Activated CD8-positive, alpha-beta T cell treated with anti-CD3 and anti-CD28 coated beads for 36 hours (primary cell): ENCODE results near the gene CCDC159. TPM values are rescaled to one million over a fixed set of nuclear protein-coding genes. Genes with fewer than 3 reads are reported as not detected.

Experiments
- ATAC-seq: fragments of 200-7000 bp; cut with Tn5 transposase; one replicate; pipeline ENCODE4 v1.10.0; 2021; ENCODE audit warnings: mild to moderate bottlenecking, moderate library complexity
- CTCF ChIA-PET: fragments of 350-600 bp; sonication (Branson Sonifier 250); formaldehyde crosslinking; loops from one replicate; lab custom pipeline; 2021; ENCODE audit warnings: antibody characterized with exemption; lab: Charles Lee
- POLR2A ChIA-PET: fragments of 350-600 bp; sonication (Branson Sonifier 250); formaldehyde crosslinking; loops from one replicate; lab custom pipeline; 2021; ENCODE audit warnings: antibody characterized with exemption; lab: Charles Lee
- DNase-seq: peaks from one replicate; pipeline ENCODE4 v3.0.0-alpha.2; 2020
- H3K27ac Mint-ChIP-seq: one replicate; pipeline ENCODE4 v1.8.0; 2021; ENCODE audit warnings: mild to moderate bottlenecking, mixed read lengths
- H3K27me3 Mint-ChIP-seq: one replicate; pipeline ENCODE4 v1.8.0; 2021; ENCODE audit warnings: mixed read lengths
- H3K36me3 Mint-ChIP-seq: one replicate; pipeline ENCODE4 v1.8.0; 2021; ENCODE audit warnings: low read depth, mixed read lengths
- H3K4me1 Mint-ChIP-seq: one replicate; pipeline ENCODE4 v1.8.0; 2021; ENCODE audit warnings: low read depth, mixed read lengths
- H3K4me3 Mint-ChIP-seq: one replicate; pipeline ENCODE4 v1.8.0; 2021; ENCODE audit warnings: mild to moderate bottlenecking, moderate library complexity, mixed read lengths
- H3K9me3 Mint-ChIP-seq: one replicate; pipeline ENCODE4 v1.8.0; 2021; ENCODE audit warnings: mixed read lengths
- CTCF ChIP-seq: fragments of 200-600 bp; IDR thresholded peaks from one replicate; pipeline ENCODE4 v1.8.0; 2022; ENCODE audit warnings: antibody characterized with exemption, mild to moderate bottlenecking
- intact Hi-C: fragments of 100-400 bp; cut with micrococcal nuclease; formaldehyde crosslinking; loops from one replicate; pipeline ENCODE4 v1.10.0; 2022
- total RNA-seq, 2 experiments: library from RNA; stranded (reverse); gene quantifications; one replicate each; pipeline ENCODE4 v1.2.3, GENCODE V29; 2021

CCDC159 gene
- total RNA-seq, 2 experiments from 2014 or later, result 9.7 to 10.5 TPM

GRCh38 chr19:11355160-11356073, 9.1 kb downstream of the CCDC159 start, which contains the start of gene PLPPR2:
PLPPR2 (plus strand) TSS chr19:11355432; CDS start chr19:11357674, 2,242 bp downstream.
- ATAC-seq (peak; percentile 97), DNase-seq (peak; percentile 92)
- POLR2A ChIA-PET, result no interaction called here
- CTCF ChIA-PET, result no interaction called here
- peaks cover 8% of the 10 kb centered on the region for H3K4me1 Mint-ChIP-seq
- H3K36me3 Mint-ChIP-seq, result no peaks in the 10 kb centered on the region
- no peak for TF ChIP-seq CTCF
- intact Hi-C loops, result no loop called here
- peak within 1 kb of the TSS; percentile 39 for H3K4me3 Mint-ChIP-seq
- no peak within 1 kb of the TSS for H3K27ac Mint-ChIP-seq
- H3K9me3 Mint-ChIP-seq, result no peaks in the 10 kb centered on the region
- peaks cover 10% of the 10 kb centered on the region for H3K27me3 Mint-ChIP-seq

- peaks cover 8% of the 10 kb centered on the region for H3K4me1 Mint-ChIP-seq
- peaks cover 10% of the 10 kb centered on the region for H3K27me3 Mint-ChIP-seq
- ChIA-PET CTCF (no interaction called here), POLR2A (no interaction called here)
- no peak for TF ChIP-seq CTCF
- H3K4me3 Mint-ChIP-seq, result peak overlapping the region; percentile 39
- ATAC-seq (no peak), DNase-seq (no peak)
- H3K36me3 Mint-ChIP-seq, result no peaks in the 10 kb centered on the region
- intact Hi-C loops, result no loop called here
- H3K9me3 Mint-ChIP-seq, result no peaks in the 10 kb centered on the region
- no peak overlapping the region for H3K27ac Mint-ChIP-seq
These were observed 9.7 kb downstream of the CCDC159 start for GRCh38 chr19:11356074-11356397.

- Mint-ChIP-seq H3K36me3 (no peaks in the 10 kb centered on the region), H3K4me1 (peaks cover 8% of the 10 kb centered on the region), H3K4me3 (no peak overlapping the region), H3K27ac (no peak overlapping the region), H3K9me3 (no peaks in the 10 kb centered on the region), H3K27me3 (peaks cover 10% of the 10 kb centered on the region)
- ATAC-seq (no peak), DNase-seq (no peak)
- ChIA-PET CTCF (no interaction called here), POLR2A (no interaction called here)
- intact Hi-C loops, result no loop called here
- no peak for TF ChIP-seq CTCF
These were observed 10.6 kb downstream of the CCDC159 start for GRCh38 chr19:11356676-11357550.

GRCh38 chr19:11359421-11359820, 13.1 kb downstream of the CCDC159 start:
- DNase-seq (no peak), ATAC-seq (no peak)
- peaks cover 10% of the 10 kb centered on the region for H3K27me3 Mint-ChIP-seq
- H3K4me3 Mint-ChIP-seq, result no peak overlapping the region
- POLR2A ChIA-PET, result no interaction called here
- peaks cover 8% of the 10 kb centered on the region for H3K4me1 Mint-ChIP-seq
- H3K27ac Mint-ChIP-seq, result no peak overlapping the region
- H3K9me3 Mint-ChIP-seq, result no peaks in the 10 kb centered on the region
- H3K36me3 Mint-ChIP-seq, result no peaks in the 10 kb centered on the region
- CTCF ChIA-PET, result no interaction called here
- TF ChIP-seq CTCF, result no peak
- intact Hi-C loops, result no loop called here
